ENCODE results near the gene WDR37.
"Not testable (repeated sequence)": the region's sequence is repeated elsewhere in the genome, so short reads cannot be mapped to it uniquely, and the experiment has no call there.

Gene WDR37, protein sequence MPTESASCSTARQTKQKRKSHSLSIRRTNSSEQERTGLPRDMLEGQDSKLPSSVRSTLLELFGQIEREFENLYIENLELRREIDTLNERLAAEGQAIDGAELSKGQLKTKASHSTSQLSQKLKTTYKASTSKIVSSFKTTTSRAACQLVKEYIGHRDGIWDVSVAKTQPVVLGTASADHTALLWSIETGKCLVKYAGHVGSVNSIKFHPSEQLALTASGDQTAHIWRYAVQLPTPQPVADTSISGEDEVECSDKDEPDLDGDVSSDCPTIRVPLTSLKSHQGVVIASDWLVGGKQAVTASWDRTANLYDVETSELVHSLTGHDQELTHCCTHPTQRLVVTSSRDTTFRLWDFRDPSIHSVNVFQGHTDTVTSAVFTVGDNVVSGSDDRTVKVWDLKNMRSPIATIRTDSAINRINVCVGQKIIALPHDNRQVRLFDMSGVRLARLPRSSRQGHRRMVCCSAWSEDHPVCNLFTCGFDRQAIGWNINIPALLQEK

GRCh38 chr10:1056326-1057105 lies at the start of gene WDR37:
TSS of gene WDR37 (plus strand) at chr10:1056385. CDS start at chr10:1072156, 15,771 bp downstream.
- DNase-seq: no peak

- no peak for DNase-seq
Observed at GRCh38 chr10:1006573-1006972, 49.6 kb upstream of the WDR37 start.

DNA sequence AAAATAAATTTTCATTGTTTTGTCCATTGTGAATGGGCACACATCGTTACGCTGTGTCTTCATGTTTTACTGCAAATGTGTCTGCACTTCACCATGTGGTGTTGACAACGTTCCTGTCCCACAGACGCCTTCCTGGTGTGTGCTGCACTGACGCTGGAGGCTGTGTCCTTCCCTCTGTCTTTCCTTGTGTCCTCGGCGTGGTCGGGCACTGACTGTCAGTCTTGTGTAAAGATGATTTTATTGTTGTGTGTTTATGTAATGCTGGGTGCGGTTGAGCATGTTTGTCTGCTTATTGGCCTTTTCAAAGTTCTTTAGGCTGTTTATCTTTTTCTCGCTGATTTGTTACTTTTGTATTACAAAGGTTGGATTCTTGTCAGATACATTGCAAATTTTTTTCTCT lies 48.6 kb upstream of the WDR37 start:
- DNase-seq: no peak

GRCh38 chr10:1009071-1009494 lies 47.1 kb upstream of the WDR37 start:
- DNase-seq: no peak

- DNase-seq: not testable (repeated sequence)
Observed at GRCh38 chr10:1009947-1010346, 46.2 kb upstream of the WDR37 start.

- DNase-seq: no peak
Observed at GRCh38 chr10:1010703-1011102, 45.5 kb upstream of the WDR37 start.

- no peak for DNase-seq
Observed at GRCh38 chr10:1011696-1012095, 44.5 kb upstream of the WDR37 start.

GRCh38 chr10:1015688-1016087 lies 40.5 kb upstream of the WDR37 start:
- no peak for DNase-seq

GRCh38 chr10:1019362-1019761 lies 36.8 kb upstream of the WDR37 start:
- no peak for DNase-seq

DNA sequence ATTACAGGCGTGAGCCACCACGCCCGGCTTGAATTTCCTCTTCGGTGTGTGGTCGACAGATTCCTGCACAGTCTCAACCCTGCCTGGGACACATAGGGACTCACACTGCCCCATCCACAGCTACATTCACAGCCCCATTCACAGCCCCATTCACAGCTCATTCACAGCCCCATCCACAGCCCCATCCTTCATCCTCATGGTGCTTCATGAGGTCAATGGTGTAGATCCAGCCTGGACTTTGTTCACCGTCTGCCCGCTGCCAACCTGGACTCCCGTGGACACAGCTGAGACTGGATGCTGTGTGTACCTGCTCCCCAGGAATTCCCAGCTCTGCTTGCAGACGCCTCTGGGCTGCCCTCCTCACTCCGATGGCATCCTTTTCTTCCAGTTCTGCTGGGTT lies 35.7 kb upstream of the WDR37 start:
- no peak for DNase-seq

GRCh38 chr10:1020958-1021357 lies 35.2 kb upstream of the WDR37 start:
- no peak for DNase-seq

- DNase-seq: no peak
Observed at GRCh38 chr10:1022413-1022812, 33.8 kb upstream of the WDR37 start.

GRCh38 chr10:1024103-1024502 lies 32.1 kb upstream of the WDR37 start:
- DNase-seq: no peak

GRCh38 chr10:1025683-1026082 lies 30.5 kb upstream of the WDR37 start, which contains the start of gene IDI2:
TSS of gene IDI2 (minus strand) at chr10:1025859. CDS start at chr10:1024723, 1,136 bp downstream.
- DNase-seq: no peak

- no peak for DNase-seq
Observed at GRCh38 chr10:1026578-1026977, 29.6 kb upstream of the WDR37 start.

GRCh38 chr10:1029838-1030237 lies 26.3 kb upstream of the WDR37 start:
- DNase-seq: no peak

- no peak for DNase-seq
Observed at GRCh38 chr10:1033601-1034000, 22.6 kb upstream of the WDR37 start.

DNA sequence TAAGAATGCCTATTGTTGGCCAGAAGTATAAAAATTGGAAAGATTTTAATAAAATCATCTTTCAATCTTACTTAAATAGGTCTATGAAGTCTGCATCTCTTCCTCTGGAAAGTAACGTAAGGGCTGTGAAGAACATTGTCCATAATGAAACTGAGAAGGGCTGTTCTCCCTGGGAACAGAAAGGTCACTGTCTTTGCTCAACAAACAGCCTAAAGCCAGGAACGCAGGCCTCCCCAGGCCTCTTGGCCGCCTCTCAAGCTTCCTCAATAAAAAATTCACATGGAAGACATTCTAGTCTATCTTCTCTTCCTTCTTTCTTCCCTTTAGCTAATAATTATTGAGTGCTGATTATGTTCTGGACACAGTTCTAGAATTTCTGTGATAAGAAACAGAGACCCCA lies 21.4 kb upstream of the WDR37 start:
- DNase-seq: no peak

DNA sequence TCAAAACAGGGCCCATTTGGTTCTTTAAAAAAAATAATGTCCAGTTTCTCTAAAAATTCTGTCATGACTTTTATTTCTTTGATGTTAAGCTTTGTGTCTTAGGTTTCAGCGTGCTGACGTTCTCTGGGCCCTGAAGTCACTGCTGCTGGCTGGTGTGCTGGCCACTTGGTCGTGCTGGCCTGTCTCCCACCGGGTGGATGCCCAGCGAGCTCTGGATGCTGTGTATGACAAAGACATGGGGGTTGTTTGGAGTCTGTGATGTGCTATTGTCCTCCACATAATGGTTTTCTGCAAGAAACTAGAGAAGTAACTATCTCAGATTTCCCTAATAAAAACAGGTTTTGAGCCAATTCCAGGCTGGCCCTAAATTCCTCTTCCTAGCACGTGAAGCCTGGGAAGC lies 21.0 kb upstream of the WDR37 start:
- no peak for DNase-seq

DNA sequence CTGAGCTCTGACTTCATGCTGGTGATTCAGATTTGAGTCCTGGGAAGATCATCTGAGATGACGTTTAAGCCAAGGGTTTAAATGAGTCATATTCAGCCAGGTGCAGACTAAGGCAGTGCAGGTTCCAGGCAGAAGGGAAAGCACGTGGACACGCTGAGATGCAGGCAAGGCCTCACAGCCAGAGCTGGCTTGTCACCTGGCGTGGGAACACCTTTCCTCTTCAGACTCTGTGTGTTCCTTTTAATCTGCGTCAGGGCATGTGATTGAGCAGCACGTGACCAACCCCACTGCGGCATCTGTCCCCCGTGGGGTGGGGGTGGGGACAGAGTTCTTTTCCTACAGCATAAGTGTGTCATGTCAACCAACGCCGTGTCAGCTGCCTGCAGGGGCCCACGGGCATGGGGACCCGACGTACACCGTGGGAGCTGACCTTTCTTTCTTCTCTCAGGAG lies 19.8 kb upstream of the WDR37 start:
- DNase-seq: no peak

- no peak for DNase-seq
Observed at GRCh38 chr10:1037098-1037497, 19.1 kb upstream of the WDR37 start.

- not testable (repeated sequence) for DNase-seq
Observed at GRCh38 chr10:1038769-1039168, 17.4 kb upstream of the WDR37 start.

DNA sequence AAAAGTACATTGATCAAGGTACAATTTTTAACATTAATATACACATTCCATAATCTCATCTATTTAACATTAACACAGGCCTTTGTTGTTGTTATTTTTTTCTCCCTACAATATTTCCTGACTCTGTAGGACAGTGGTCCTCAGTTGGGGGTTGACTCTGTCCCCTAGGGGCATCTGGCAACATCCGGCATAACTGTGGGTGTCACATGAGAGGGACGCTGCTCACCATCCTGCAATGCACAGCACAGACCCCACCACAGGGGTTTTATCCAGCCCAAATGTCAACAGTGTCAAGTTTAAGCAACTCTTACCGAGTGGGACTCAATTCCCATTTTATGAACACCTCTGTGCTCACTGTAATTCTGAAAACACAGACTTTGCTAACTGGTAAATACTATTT lies 16.1 kb upstream of the WDR37 start:
- no peak for DNase-seq

DNA sequence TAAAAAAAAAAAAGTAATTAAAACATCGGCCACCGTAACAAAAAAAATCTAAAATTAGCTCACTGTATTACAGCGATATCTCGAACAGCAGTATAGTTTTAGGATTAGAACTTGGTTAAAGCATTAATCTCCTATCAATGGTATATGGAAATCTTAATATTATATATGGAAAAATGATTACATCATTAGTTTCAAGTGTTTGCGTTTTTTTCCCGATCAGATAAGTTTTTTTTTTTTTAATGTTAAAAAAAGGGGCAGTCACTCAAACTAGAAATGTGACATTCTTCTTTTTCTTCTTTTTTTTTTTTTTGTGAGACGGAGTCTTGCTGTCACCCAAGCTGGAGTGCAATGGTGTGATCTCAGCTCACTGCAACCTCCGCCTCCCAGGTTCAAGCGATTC lies 14.7 kb upstream of the WDR37 start:
- DNase-seq: no peak

Measured in cortex of kidney (tissue), 1 donor.